ENCODE measurements around the gene SAPCD2. TPM values are rescaled to one million over a fixed set of nuclear protein-coding genes. Genes with fewer than 3 reads are reported as not detected.

The SAPCD2 gene
- 26.8 and 28.7 TPM in 2 replicates for total RNA-seq (2014; rRNA removed; shearing (Covaris generic))

GRCh38 chr9:137070201-137070905 lies at the start of gene SAPCD2:
TSS of gene SAPCD2 (minus strand) at chr9:137070557. CDS start at chr9:137070460, 97 bp downstream.

GRCh38 chr9:137114613-137115393 lies 44.4 kb upstream of the SAPCD2 start, which contains the start of gene DPP7:
TSS of gene DPP7 (minus strand) at chr9:137114733. CDS start at chr9:137114713, 20 bp downstream.

GRCh38 chr9:137086531-137087408 lies 16.4 kb upstream of the SAPCD2 start, which contains the start of gene MAN1B1:
TSS of gene MAN1B1 (plus strand) at chr9:137086985. CDS start at chr9:137087000, 15 bp downstream.

GRCh38 chr9:137077010-137077747 lies 6.8 kb upstream of the SAPCD2 start, which contains the start of gene UAP1L1:
TSS of gene UAP1L1 (plus strand) at chr9:137077517. CDS start at chr9:137077533, 16 bp downstream.

GRCh38 chr9:137053944-137054931 lies 16.1 kb downstream of the SAPCD2 start, which contains the start of gene ENTPD2:
TSS of gene ENTPD2 (minus strand) at chr9:137054061. CDS start at chr9:137053997, 64 bp downstream.

GRCh38 chr9:137046088-137046787 lies 24.1 kb downstream of the SAPCD2 start, which contains the start of gene NPDC1:
TSS of gene NPDC1 (minus strand) at chr9:137046177. CDS start at chr9:137045989, 188 bp downstream.

GRCh38 chr9:137031904-137032640 lies 38.3 kb downstream of the SAPCD2 start, which contains the start of gene FUT7:
TSS of gene FUT7 (minus strand) at chr9:137032088. CDS start at chr9:137031991, 97 bp downstream.

GRCh38 chr9:137027369-137028262 lies 42.7 kb downstream of the SAPCD2 start, which contains the start of gene ABCA2:
TSS of gene ABCA2 (minus strand) at chr9:137028237. CDS start at chr9:137028140, 97 bp downstream.

Small RNA genes lying within 50 kb of the gene (small RNA-seq; reads per million reads assigned to genes)
- not detected for gene RF00153

Other genes starting within 250 kb of the SAPCD2 start
- 3.0 and 4.7 TPM in 2 replicates for gene AJM1, start 228.1 kb downstream of the SAPCD2 start, total RNA-seq (2014; rRNA removed; shearing (Covaris generic))
- 153 and 181 TPM in 2 replicates for gene PHPT1, start 221.1 kb downstream of the SAPCD2 start, total RNA-seq (2014; rRNA removed; shearing (Covaris generic))
- gene MAMDC4, start 218.2 kb downstream of the SAPCD2 start, total RNA-seq (2014; rRNA removed; shearing (Covaris generic)) = 3.6 TPM in 2 replicates
- 542 and 544 TPM in 2 replicates for gene EDF1, start 204.2 kb downstream of the SAPCD2 start, total RNA-seq (2014; rRNA removed; shearing (Covaris generic))
- gene TRAF2, start 184.0 kb downstream of the SAPCD2 start, total RNA-seq (2014; rRNA removed; shearing (Covaris generic)) = 17.4 and 23.1 TPM in 2 replicates
- 108 and 131 TPM in 2 replicates for gene FBXW5, start 125.8 kb downstream of the SAPCD2 start, total RNA-seq (2014; rRNA removed; shearing (Covaris generic))
- gene C8G, start 125.3 kb downstream of the SAPCD2 start, total RNA-seq (2014; rRNA removed; shearing (Covaris generic)) = not detected in 2 replicates
- gene LCN12, start 118.3 kb downstream of the SAPCD2 start, total RNA-seq (2014; rRNA removed; shearing (Covaris generic)) = 1.1 TPM in 1 of 2 replicates, not detected in the other
- gene PTGDS, start 93.1 kb downstream of the SAPCD2 start, total RNA-seq (2014; rRNA removed; shearing (Covaris generic)) = 1.4 TPM in 1 of 2 replicates, not detected in the other
- not detected in 2 replicates for gene LCNL1, start 87.6 kb downstream of the SAPCD2 start, total RNA-seq (2014; rRNA removed; shearing (Covaris generic))
- 93.9 and 103 TPM in 2 replicates for gene PAXX, start 78.1 kb downstream of the SAPCD2 start, total RNA-seq (2014; rRNA removed; shearing (Covaris generic))
- 0.19 TPM in 1 of 2 replicates, not detected in the other for gene CLIC3, start 74.0 kb downstream of the SAPCD2 start, total RNA-seq (2014; rRNA removed; shearing (Covaris generic))
- 14.3 and 21.6 TPM in 2 replicates for gene ABCA2, start 42.3 kb downstream of the SAPCD2 start, total RNA-seq (2014; rRNA removed; shearing (Covaris generic))
- not detected in 2 replicates for gene FUT7, start 38.5 kb downstream of the SAPCD2 start, total RNA-seq (2014; rRNA removed; shearing (Covaris generic))
- gene NPDC1, start 24.4 kb downstream of the SAPCD2 start, total RNA-seq (2014; rRNA removed; shearing (Covaris generic)) = 20.1 and 25.3 TPM in 2 replicates
- not detected in 2 replicates for gene ENTPD2, start 16.5 kb downstream of the SAPCD2 start, total RNA-seq (2014; rRNA removed; shearing (Covaris generic))
- gene UAP1L1, start 7.0 kb upstream of the SAPCD2 start, total RNA-seq (2014; rRNA removed; shearing (Covaris generic)) = 4.7 and 4.8 TPM in 2 replicates
- 56.8 and 72.2 TPM in 2 replicates for gene MAN1B1, start 16.4 kb upstream of the SAPCD2 start, total RNA-seq (2014; rRNA removed; shearing (Covaris generic))
- 111 and 150 TPM in 2 replicates for gene DPP7, start 44.2 kb upstream of the SAPCD2 start, total RNA-seq (2014; rRNA removed; shearing (Covaris generic))
- gene GRIN1, start 68.6 kb upstream of the SAPCD2 start, total RNA-seq (2014; rRNA removed; shearing (Covaris generic)) = not detected in 2 replicates
- not detected in 2 replicates for gene LRRC26, start 99.5 kb upstream of the SAPCD2 start, total RNA-seq (2014; rRNA removed; shearing (Covaris generic))
- gene TMEM210, start 101.5 kb upstream of the SAPCD2 start, total RNA-seq (2014; rRNA removed; shearing (Covaris generic)) = not detected in 2 replicates
- 26.1 and 32.6 TPM in 2 replicates for gene ANAPC2, start 118.0 kb upstream of the SAPCD2 start, total RNA-seq (2014; rRNA removed; shearing (Covaris generic))
- 111 and 115 TPM in 2 replicates for gene SSNA1, start 118.1 kb upstream of the SAPCD2 start, total RNA-seq (2014; rRNA removed; shearing (Covaris generic))
- gene TPRN, start 130.2 kb upstream of the SAPCD2 start, total RNA-seq (2014; rRNA removed; shearing (Covaris generic)) = 14.6 and 16.1 TPM in 2 replicates
- gene TMEM203, start 135.1 kb upstream of the SAPCD2 start, total RNA-seq (2014; rRNA removed; shearing (Covaris generic)) = 39.9 and 43.5 TPM in 2 replicates
- gene NDOR1, start 135.1 kb upstream of the SAPCD2 start, total RNA-seq (2014; rRNA removed; shearing (Covaris generic)) = 19.3 and 30.1 TPM in 2 replicates
- gene RNF208, start 151.7 kb upstream of the SAPCD2 start, total RNA-seq (2014; rRNA removed; shearing (Covaris generic)) = 0.61 and 1.5 TPM in 2 replicates
- 0.29 and 0.98 TPM in 2 replicates for gene CYSRT1, start 154.6 kb upstream of the SAPCD2 start, total RNA-seq (2014; rRNA removed; shearing (Covaris generic))
- 0.05 and 0.94 TPM in 2 replicates for gene RNF224, start 156.9 kb upstream of the SAPCD2 start, total RNA-seq (2014; rRNA removed; shearing (Covaris generic))
- gene SLC34A3, start 160.3 kb upstream of the SAPCD2 start, total RNA-seq (2014; rRNA removed; shearing (Covaris generic)) = not detected in 2 replicates
- 287 and 331 TPM in 2 replicates for gene TUBB4B, start 170.7 kb upstream of the SAPCD2 start, total RNA-seq (2014; rRNA removed; shearing (Covaris generic))
- gene STPG3, start 180.7 kb upstream of the SAPCD2 start, total RNA-seq (2014; rRNA removed; shearing (Covaris generic)) = not detected in 2 replicates
- 51.1 and 51.2 TPM in 2 replicates for gene NELFB, start 184.8 kb upstream of the SAPCD2 start, total RNA-seq (2014; rRNA removed; shearing (Covaris generic))
- gene TOR4A, start 207.2 kb upstream of the SAPCD2 start, total RNA-seq (2014; rRNA removed; shearing (Covaris generic)) = 6.9 and 8.7 TPM in 2 replicates
- 0.11 TPM in 1 of 2 replicates, not detected in the other for gene NRARP, start 231.7 kb upstream of the SAPCD2 start, total RNA-seq (2014; rRNA removed; shearing (Covaris generic))

Data from A375 (cell line).